Amniotic epithelial cell (primary cell): Measurements from ENCODE around the gene NLGN1.
A peak's percentile ranks its signal among the peaks of the same experiment; 100 is the strongest.

Experiments
- DNase-seq: peaks from one replicate; pipeline ENCODE4 v3.0.0-alpha.2; 2010; ENCODE audit warnings: low read depth

The NLGN1 gene

GRCh38 chr3:173635826-173636225 is 238.3 kb downstream of the NLGN1 start:
- no peak for DNase-seq

- no peak for DNase-seq
These were observed 241.6 kb downstream of the NLGN1 start for GRCh38 chr3:173639098-173639497.

- DNase-seq = no peak
These were observed 244.2 kb downstream of the NLGN1 start for GRCh38 chr3:173641696-173642095.

GRCh38 chr3:173644086-173645082 is 246.8 kb downstream of the NLGN1 start:
- DNase-seq = no peak

GRCh38 chr3:173650596-173650995 is 253.1 kb downstream of the NLGN1 start:
- no peak for DNase-seq

- no peak for DNase-seq
These were observed 254.5 kb downstream of the NLGN1 start for GRCh38 chr3:173652093-173652492.

GRCh38 chr3:173653781-173654180 is 256.2 kb downstream of the NLGN1 start:
- no peak for DNase-seq

- DNase-seq = no peak
These were observed 262.4 kb downstream of the NLGN1 start for GRCh38 chr3:173659972-173660371.

GRCh38 chr3:173660645-173661299 is 263.2 kb downstream of the NLGN1 start:
- DNase-seq = no peak

- DNase-seq = no peak
These were observed 266.2 kb downstream of the NLGN1 start for GRCh38 chr3:173663696-173664111.

GRCh38 chr3:173676094-173676493 is 278.6 kb downstream of the NLGN1 start:
- no peak for DNase-seq

- DNase-seq = no peak
These were observed 283.7 kb downstream of the NLGN1 start for GRCh38 chr3:173681188-173681678.

- no peak for DNase-seq
These were observed 287.9 kb downstream of the NLGN1 start for GRCh38 chr3:173685456-173685855.

- no peak for DNase-seq
These were observed 290.8 kb downstream of the NLGN1 start for GRCh38 chr3:173688216-173688842.

- peak; percentile 1 for DNase-seq
These were observed 293.1 kb downstream of the NLGN1 start for GRCh38 chr3:173690542-173691180.

- DNase-seq = no peak
These were observed 301.8 kb downstream of the NLGN1 start for GRCh38 chr3:173699353-173699752.

- no peak for DNase-seq
These were observed 302.8 kb downstream of the NLGN1 start for GRCh38 chr3:173700336-173700735.

GRCh38 chr3:173702561-173702960 is 305.0 kb downstream of the NLGN1 start:
- DNase-seq = no peak

GRCh38 chr3:173703771-173704170 is 306.2 kb downstream of the NLGN1 start:
- no peak for DNase-seq

- no peak for DNase-seq
These were observed 309.1 kb downstream of the NLGN1 start for GRCh38 chr3:173706630-173707029.

GRCh38 chr3:173708191-173708590 is 310.6 kb downstream of the NLGN1 start:
- no peak for DNase-seq

GRCh38 chr3:173709026-173709425 is 311.5 kb downstream of the NLGN1 start:
- DNase-seq = no peak
